ACC112 (cell line): ENCODE results near the gene CREB3L1.
A peak's percentile ranks its signal among the peaks of the same experiment; 100 is the strongest.

Experiments
- H2AFZ ChIP-seq: fragments of 200-600 bp; sonication (generic); one replicate; pipeline ENCODE4 v1.6.0; 2017; ENCODE audit warnings: antibody characterized with exemption, low read length; ENCODE audit not compliant: unreplicated experiment
- H3K27ac ChIP-seq: fragments of 200-600 bp; sonication (generic); 2 replicates; pipeline ENCODE4 v1.5.1; 2014; ENCODE audit warnings: low read depth, mild to moderate bottlenecking, antibody characterized with exemption, low read length, moderate library complexity
- H3K27me3 ChIP-seq: fragments of 200-600 bp; sonication (generic); 2 replicates; pipeline ENCODE4 v1.6.1; 2014; ENCODE audit warnings: mild to moderate bottlenecking, antibody characterized with exemption, low read length, moderate library complexity, mixed read lengths; ENCODE audit not compliant: insufficient read depth
- H3K36me3 ChIP-seq: fragments of 200-600 bp; sonication (generic); 2 replicates; pipeline ENCODE4 v1.6.1; 2016; ENCODE audit warnings: mild to moderate bottlenecking, antibody characterized with exemption, low read length, moderate library complexity, mixed read lengths; ENCODE audit not compliant: insufficient read depth
- H3K4me1 ChIP-seq: fragments of 200-600 bp; sonication (generic); one replicate; pipeline ENCODE4 v1.6.1; 2016; ENCODE audit warnings: low read length, mixed read lengths; ENCODE audit not compliant: insufficient read depth, unreplicated experiment, control insufficient read depth
- H3K4me3 ChIP-seq: fragments of 200-600 bp; sonication (generic); 2 replicates; pipeline ENCODE4 v1.5.1; 2014; ENCODE audit warnings: mild to moderate bottlenecking, low read depth, low read length
- H3K79me2 ChIP-seq: fragments of 200-600 bp; sonication (generic); one replicate; pipeline ENCODE4 v1.6.0; 2016; ENCODE audit warnings: low read length; ENCODE audit not compliant: control insufficient read depth, unreplicated experiment, insufficient read depth

Gene CREB3L1

GRCh38 chr11:46347637-46348311 lies 70.3 kb downstream of the CREB3L1 start:
- no peak overlapping the region for H3K27ac ChIP-seq
- peak overlapping the region; percentile 90 for H3K4me3 ChIP-seq
- peak overlapping the region; percentile 56 for H2AFZ ChIP-seq
- peaks cover 14% of the 10 kb centered on the region for H3K4me1 ChIP-seq
- H3K36me3 ChIP-seq: no peaks in the 10 kb centered on the region
- H3K27me3 ChIP-seq: no peaks in the 10 kb centered on the region
- H3K79me2 ChIP-seq: peaks cover 42% of the 10 kb centered on the region

DNA sequence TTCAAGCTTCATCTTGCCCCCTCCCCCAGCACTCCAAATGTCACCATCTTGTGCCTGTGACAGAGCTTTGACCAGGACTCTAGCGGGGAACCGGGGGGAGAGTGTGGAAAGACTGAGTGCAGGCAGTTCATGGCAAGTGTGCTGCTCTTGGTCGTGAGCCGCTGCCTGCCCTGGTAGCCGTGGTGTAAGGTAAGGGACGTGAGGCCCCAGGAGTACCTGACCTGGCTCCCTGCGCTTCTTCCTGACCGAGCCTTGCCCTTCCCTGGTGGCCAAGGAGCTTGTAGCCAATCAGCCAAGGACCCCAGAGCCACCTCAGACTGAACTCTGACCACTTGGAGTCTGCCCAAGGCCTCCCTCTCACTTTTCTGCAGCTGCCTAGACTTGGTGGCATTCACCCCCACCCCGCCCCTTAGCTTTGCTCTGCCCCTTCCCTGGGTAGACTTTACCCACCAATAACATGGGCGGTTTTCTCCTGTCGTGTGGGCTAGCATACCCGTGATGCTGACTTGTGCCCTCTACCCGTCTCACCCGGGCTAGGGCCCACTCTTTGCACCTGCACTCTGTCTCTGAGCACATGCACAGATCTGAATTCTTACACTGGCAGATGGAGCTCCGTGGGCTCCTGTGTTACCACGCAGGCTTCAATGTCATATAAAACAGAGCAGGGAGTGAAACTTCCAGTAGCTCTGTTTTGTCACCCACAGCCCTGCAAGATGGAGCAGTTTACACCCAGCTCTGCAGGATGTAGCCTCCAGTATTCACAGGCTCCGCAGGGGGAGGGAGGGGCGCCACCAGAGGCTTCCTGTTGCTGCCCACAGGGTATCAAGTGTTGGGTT lies 71.3 kb downstream of the CREB3L1 start:
- Histone ChIP-seq H3K27me3 (no peaks in the 10 kb centered on the region), H3K4me1 (peaks cover 14% of the 10 kb centered on the region), H3K79me2 (peaks cover 49% of the 10 kb centered on the region), H3K27ac (no peak overlapping the region), H3K4me3 (peak overlapping the region; percentile 90), H3K36me3 (no peaks in the 10 kb centered on the region), H2AFZ (no peak overlapping the region)

- peaks cover 54% of the 10 kb centered on the region for H3K79me2 ChIP-seq
- H3K27ac ChIP-seq: no peak overlapping the region
- H2AFZ ChIP-seq: no peak overlapping the region
- H3K4me1 ChIP-seq: peaks cover 14% of the 10 kb centered on the region
- H3K27me3 ChIP-seq: no peaks in the 10 kb centered on the region
- H3K36me3 ChIP-seq: no peaks in the 10 kb centered on the region
- no peak overlapping the region for H3K4me3 ChIP-seq
These were observed 73.2 kb downstream of the CREB3L1 start for GRCh38 chr11:46350695-46351094.

GRCh38 chr11:46351148-46351547 lies 73.7 kb downstream of the CREB3L1 start:
- peaks cover 14% of the 10 kb centered on the region for H3K4me1 ChIP-seq
- H3K27me3 ChIP-seq: no peaks in the 10 kb centered on the region
- no peaks in the 10 kb centered on the region for H3K36me3 ChIP-seq
- H3K27ac ChIP-seq: no peak overlapping the region
- H2AFZ ChIP-seq: no peak overlapping the region
- H3K4me3 ChIP-seq: no peak overlapping the region
- H3K79me2 ChIP-seq: peaks cover 54% of the 10 kb centered on the region

DNA sequence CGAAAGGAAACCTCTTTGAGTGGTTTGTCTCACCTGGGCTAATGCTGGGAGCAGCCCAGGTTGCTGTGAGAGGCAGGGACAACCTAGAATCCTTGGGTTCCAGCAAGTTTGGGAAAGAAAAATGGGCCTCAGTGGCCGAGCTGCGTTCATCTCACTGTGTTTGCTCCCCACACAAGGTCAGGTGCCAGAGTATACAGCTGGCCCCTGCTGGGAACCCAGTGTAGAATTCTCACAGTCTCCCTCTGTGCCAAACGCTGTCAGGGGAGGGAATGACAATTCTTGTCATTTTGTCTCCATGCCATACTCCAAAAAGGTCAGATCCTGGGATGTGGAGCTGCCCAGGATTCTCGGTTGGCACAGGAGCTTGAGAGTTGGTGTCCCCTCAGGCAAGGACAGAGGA lies 74.1 kb downstream of the CREB3L1 start:
- Histone ChIP-seq H3K27me3 (no peaks in the 10 kb centered on the region), H3K4me3 (no peak overlapping the region), H3K4me1 (peaks cover 14% of the 10 kb centered on the region), H3K79me2 (peaks cover 54% of the 10 kb centered on the region), H2AFZ (no peak overlapping the region), H3K36me3 (no peaks in the 10 kb centered on the region), H3K27ac (no peak overlapping the region)

GRCh38 chr11:46352063-46352841 lies 74.8 kb downstream of the CREB3L1 start:
- Histone ChIP-seq H3K79me2 (peaks cover 54% of the 10 kb centered on the region), H3K36me3 (no peaks in the 10 kb centered on the region), H3K4me1 (peaks cover 13% of the 10 kb centered on the region), H2AFZ (no peak overlapping the region), H3K4me3 (no peak overlapping the region), H3K27me3 (no peaks in the 10 kb centered on the region), H3K27ac (no peak overlapping the region)

- Histone ChIP-seq H3K27ac (no peak overlapping the region), H3K79me2 (peaks cover 42% of the 10 kb centered on the region), H3K4me3 (no peak overlapping the region), H3K27me3 (no peaks in the 10 kb centered on the region), H3K36me3 (no peaks in the 10 kb centered on the region), H2AFZ (no peak overlapping the region), H3K4me1 (peaks cover 9% of the 10 kb centered on the region)
These were observed 76.2 kb downstream of the CREB3L1 start for GRCh38 chr11:46353698-46354097.

GRCh38 chr11:46356924-46357482 lies 79.5 kb downstream of the CREB3L1 start:
- no peak overlapping the region for H3K27ac ChIP-seq
- no peaks in the 10 kb centered on the region for H3K36me3 ChIP-seq
- peaks cover 16% of the 10 kb centered on the region for H3K4me1 ChIP-seq
- no peak overlapping the region for H3K4me3 ChIP-seq
- no peak overlapping the region for H2AFZ ChIP-seq
- H3K27me3 ChIP-seq: no peaks in the 10 kb centered on the region
- peaks cover 26% of the 10 kb centered on the region for H3K79me2 ChIP-seq

DNA sequence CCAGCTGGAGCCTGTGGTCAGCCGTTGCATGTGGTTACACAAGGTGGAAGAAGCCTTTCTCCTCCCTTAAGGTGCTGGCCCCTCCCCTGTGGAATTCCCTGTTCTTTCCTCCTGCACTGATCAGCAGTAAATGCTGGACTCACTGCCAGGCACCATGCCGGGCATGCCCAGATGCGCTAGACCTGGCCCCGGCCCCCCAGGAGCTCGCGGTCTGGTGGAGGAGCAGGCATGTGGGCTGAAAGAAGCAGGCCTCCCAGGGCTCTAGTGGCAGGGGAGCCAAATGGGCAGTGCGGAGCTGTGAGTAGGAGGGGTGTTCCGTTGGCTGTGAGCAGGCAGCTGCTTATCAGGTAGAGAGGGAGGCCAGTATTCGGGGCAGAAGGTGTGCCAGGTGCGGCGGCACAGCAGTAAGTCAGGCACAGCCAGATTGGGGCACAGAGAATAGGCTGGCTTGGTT lies 80.0 kb downstream of the CREB3L1 start:
- no peak overlapping the region for H2AFZ ChIP-seq
- peaks cover 25% of the 10 kb centered on the region for H3K79me2 ChIP-seq
- H3K27ac ChIP-seq: no peak overlapping the region
- H3K27me3 ChIP-seq: no peaks in the 10 kb centered on the region
- H3K36me3 ChIP-seq: no peaks in the 10 kb centered on the region
- peaks cover 21% of the 10 kb centered on the region for H3K4me1 ChIP-seq
- H3K4me3 ChIP-seq: no peak overlapping the region

- Histone ChIP-seq H3K27ac (no peak overlapping the region), H3K4me3 (no peak overlapping the region), H3K36me3 (no peaks in the 10 kb centered on the region), H3K79me2 (peaks cover 14% of the 10 kb centered on the region), H3K27me3 (no peaks in the 10 kb centered on the region), H2AFZ (no peak overlapping the region), H3K4me1 (peaks cover 34% of the 10 kb centered on the region)
These were observed 82.5 kb downstream of the CREB3L1 start for GRCh38 chr11:46359953-46360352.
